ENCODE measurements around the gene MS4A15.

GRCh38 chr11:60734279-60734678 lies 22.4 kb upstream of the MS4A15 start:
- TF ChIP-seq CTCF (IDR thresholded peaks at IDR 0.05) (no peak), EP300 (IDR thresholded peaks at IDR 0.05) (no peak), POLR2A (IDR thresholded peaks at IDR 0.05) (no peak)

All from ovary (tissue), 3 donors.